Effector CD8-positive, alpha-beta T cell (primary cell): ENCODE results near the gene EBF3.

Source experiments
- DNase-seq: peaks from one replicate; lab custom pipeline; 2025; lab: John Stamatoyannopoulos, UW

EBF3 gene

DNA sequence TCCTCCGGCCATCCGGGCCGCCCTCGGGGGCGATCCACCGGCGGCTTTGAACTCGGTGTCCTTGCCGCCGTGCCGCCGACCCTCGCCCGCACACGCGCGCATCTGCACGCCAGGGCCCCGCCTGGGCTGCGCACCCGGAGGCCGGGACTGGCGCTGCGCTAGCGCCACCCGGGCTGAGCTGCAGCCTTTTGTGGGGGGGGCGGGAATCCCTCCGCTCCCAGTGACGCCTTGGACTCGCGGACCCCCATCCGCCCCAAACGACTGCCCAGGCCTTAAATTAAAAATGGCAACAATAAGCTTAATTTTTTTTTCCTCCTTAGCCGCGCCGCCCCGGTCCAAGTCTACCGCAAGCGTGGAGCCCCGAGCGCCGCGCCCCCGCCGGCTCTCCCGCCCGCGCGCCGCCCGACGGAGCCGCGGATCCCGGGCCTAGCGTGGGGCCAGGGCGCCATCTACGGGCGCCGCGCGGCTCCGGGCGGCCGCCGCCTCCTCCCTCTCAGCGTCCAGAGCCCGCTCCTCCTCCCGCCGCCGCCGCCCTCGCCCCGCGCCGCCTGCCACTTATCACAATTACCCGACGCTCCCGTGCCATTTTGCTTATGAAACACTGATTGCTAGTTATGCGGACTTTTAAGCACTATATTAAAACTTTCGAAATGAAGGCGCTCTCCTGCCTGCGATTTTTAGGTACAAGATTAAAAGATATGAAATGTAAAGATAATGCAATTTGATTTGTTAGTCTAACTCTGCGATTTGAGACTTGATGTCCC, 7.5 kb upstream of the EBF3 start:
- no peak for DNase-seq

DNA sequence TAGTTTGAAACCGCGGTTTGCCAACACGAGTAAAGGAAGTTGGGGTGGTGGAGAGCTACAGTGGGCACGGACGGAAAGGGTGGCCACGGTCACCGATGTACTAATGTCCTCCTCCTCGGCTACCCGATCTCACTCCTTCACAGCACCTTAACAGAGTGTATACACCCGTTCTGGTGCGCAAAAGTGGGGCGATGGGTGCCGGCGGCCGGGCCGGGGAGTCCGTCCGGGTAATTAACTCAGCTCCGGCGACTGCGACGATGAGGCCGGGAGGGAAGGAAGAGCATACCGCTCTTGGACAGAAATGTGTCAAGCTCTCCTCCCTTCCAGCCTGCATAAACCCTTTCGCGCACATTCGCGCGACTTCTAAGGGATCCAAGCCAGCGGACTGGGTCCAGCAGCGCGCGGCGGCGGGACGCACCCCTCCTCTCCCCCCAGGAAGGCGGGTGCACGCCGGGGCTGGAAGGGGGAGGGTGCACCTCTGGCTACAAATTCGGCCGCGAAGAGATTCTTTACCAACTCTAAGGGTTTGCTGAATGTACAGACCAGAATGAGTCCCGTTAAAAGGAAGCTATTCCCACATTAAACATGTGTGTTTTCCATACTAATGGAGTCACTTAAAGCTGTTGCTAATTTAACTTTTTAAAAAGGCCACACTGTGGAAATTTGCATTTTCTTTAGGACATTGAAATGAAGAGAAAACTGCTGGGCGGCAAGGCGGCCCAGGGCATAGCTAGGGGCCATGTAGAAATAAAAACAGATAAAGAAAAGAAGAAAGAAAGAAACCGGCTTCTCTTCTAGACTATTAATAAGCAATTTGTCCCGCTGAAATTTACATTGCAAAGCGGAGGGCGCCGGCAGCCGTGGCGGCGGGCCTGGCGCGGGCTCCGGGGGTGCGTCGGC, 6.6 kb upstream of the EBF3 start:
- DNase-seq: no peak

DNA sequence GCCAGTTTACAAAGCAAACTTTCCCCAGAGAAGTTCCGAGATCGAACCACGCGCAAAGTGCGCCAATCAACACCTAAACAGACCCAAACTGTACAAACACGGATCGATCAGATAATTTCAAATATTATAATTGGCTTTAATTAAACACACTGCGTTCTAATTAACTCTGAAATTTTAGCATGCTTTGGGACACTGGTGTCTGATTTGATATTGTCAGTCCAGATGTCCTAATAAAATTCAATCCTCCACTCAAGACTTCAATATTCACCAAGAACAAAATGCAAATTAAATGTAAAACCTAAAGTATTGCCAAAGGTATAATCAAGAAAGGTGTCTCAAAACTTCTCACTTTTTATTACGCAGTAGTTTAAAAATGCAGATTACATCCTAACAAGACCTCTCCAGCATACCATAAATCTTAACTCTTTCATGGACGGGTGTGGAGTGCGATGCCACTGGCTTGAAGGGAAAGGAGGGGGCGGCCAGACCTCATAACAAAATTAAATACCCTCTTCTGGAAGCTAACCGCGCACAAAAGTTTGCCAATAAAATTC, 5.9 kb upstream of the EBF3 start:
- DNase-seq: no peak

DNA sequence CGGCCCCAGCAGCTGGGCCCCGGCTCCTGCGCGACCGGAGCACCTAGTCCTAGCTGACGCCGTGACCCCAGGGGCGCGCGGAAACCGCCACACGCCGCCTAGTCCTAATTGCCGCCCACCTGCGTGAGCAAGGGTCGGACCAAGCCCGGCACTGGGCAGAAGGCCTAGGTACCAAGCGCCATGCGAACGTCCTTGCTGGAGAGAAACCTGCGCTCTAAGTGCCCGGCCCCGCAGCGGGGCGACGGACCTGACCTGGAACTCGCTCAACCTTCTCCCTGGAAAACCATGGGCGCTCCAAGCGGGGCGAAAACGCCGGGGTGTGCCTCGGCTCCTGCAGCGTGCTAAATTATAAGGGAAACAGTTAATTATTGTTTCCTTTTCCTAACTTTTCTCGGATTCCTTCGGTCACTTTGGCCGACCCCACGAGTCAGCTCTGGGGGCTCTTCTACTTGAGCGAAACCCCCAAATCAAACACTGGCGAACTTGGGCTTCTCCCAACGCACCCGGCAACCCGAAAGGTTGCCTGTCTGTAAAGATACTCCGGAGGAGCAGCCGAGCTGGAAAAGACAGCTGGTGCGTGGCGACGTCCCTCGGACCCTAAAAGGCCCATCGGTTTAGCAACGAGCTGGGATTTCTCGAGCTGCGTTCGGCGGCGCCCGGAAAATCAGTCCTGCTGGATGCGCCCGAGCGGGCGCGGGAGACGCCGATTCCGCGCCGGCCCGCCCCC, 5.3 kb upstream of the EBF3 start:
- DNase-seq: no peak

DNA sequence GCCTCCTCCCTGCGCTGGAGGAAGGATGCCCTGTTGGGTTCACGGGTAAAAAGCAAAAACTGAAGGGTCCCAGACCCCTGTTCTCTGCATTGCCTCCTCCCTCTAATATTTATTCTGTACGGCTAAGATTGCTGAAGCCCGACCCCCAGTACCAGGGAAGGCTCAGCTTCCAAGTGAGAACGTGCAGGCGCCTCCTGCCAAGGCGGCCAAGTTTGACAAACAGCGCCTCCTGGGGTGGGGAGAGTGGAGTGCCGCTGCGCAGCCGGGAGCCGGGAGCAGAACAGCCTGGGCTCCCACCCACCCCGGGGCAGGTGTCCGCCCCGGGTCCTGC, 4.7 kb upstream of the EBF3 start:
- no peak for DNase-seq

GRCh38 chr10:129968020-129968852, 4.2 kb upstream of the EBF3 start:
- DNase-seq: no peak

DNA sequence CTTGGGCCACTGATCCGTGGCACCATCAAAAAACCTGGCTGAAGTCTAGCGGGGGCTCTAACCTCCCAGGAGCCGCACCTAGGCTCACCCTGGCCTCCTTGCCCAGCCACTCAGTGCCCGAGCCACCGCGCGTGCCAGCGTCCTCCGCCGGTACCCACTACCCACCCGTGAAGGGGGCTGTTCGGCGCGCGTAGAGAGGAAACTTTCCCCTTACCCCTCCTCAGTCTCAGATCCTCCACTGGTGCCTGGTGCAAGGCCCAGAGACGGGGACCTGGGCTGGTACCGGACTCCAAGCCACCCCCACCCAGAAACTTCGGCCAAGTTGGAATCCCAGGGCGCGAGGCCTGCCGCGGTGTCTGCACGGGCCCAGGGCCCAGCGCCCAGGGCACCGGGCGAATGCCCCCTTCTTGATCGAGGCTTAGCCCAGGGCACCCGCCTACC, 3.5 kb upstream of the EBF3 start:
- no peak for DNase-seq

DNA sequence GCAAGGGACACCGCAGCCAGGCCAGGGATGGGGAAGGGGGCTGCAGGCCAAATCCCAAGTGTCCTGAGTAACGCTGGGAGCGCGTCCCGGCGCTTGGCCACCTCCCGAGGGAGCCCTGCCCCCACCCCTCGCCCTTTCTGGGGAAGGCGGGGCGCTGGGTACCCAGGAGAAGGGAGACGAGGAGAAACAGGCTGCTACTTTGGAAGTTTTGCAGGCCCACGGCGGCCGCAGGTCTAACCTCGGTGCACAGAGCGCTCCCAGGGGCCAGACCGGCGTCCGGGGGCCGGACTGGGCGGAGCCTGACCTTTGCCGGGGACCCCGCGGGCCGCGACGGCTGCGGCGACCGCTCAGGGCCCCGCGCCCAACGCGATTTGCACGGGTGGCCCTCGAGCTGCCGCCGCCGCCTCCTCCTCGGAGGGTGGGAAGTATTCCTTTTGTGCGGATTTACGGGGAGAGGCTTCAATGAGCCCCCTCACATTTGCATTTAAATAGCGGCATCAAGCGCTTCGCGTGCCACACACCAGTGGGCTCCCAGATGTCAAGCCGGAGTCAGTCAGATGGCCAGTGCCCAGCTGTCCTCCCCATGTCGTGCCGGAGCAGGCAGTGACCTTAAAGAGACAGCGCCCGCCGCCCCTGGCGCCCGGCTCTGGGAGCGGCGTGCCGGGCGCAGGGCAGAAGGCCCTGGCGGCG, 3.0 kb upstream of the EBF3 start:
- DNase-seq: no peak

DNA sequence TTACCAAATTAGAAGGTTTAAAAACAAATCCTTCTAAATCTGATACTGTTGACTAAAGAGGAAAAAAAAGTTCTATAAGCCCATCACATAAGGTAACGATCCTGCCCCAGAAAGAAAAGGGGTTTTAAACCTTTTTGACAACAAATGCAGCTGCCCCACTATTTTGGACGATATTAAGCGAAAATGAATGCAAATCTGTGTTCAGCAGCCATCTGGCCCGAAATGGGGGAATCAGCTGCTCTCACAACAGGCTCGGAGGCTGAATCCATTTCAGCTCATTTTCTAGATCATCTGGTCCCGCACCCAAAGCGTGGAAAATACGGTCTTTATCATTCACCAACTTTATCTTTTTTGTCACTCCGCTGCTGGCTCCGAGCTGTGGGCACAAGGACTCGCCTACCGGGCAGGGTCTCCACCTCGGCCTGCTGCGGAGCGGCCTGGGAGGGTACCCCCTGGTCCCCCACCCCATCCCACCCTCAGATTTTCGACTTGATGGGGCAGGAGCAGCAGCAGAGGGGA, 2.4 kb upstream of the EBF3 start:
- DNase-seq: no peak

GRCh38 chr10:129965959-129966358, 1.9 kb upstream of the EBF3 start:
- no peak for DNase-seq

GRCh38 chr10:129965425-129965808, 1.3 kb upstream of the EBF3 start:
- no peak for DNase-seq

- DNase-seq: no peak
Observed at GRCh38 chr10:129964611-129965424, 744 bp upstream of the EBF3 start.

- DNase-seq: no peak
Observed at GRCh38 chr10:129962872-129963640, 1.0 kb downstream of the EBF3 start.

- no peak for DNase-seq
Observed at GRCh38 chr10:129962031-129962871, 1.8 kb downstream of the EBF3 start.

DNA sequence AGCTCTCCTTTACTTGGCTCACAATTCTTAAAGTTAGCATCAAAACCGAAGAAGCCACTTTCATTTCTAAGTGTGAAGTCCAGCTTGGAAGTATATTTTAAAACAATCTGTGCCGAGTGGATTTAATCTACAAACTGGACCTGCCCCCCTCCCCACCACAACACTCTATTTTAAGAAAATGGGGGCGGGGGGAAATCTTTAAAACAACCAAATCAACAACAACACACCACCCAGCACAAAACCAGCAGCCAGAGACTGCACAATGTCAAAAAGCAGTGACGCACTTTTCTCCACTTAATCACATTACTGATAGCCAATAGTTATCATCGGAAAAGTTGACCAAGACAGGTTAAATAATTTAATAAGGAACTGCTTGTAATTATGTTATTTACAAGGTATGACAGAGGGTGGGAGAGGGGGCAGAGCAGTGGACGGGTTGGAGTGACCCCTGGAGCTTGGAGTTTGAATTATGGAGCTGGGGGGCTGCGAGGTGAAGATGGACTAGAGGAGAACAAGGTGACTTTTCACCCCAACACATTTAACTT, 2.8 kb downstream of the EBF3 start:
- no peak for DNase-seq

DNA sequence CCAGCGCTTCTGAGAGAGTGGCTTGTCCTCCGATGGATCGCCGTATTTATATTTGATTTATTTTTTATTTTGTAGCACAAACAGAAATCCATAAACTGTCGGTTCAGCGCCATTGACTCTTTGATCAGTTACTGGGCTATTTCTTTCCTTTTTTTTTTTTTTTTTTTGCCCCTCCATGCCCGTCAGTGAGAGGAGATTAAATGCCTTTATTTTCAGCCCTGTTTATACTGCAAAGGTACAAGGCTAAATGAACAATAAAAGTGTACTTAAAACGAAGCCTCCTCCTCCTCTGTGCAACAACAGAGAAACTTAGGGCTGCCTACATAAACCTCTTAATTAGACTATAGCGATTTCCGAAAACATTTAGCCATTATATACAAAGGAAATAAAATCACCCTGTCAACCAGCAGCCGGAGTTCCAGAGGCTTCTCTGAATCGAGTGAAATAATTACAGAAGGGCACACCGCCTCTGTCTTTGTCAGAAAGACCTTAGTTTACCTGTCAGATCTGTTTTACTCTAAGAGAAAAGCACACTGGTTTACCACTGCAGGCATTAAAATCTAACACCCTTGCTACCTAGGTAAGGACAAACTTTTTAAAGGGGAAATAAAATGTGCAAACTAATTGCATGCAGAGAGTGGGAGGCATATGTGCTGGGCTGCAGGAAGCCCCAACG, 3.5 kb downstream of the EBF3 start:
- no peak for DNase-seq
